Stimulated activated naive CD8-positive, alpha-beta T cell treated with anti-CD3 and anti-CD28 coated beads, Interleukin-15, Interleukin-2, amounts not matched to agents 100 ng/mL and 50 ng/mL, for 24 hours (primary cell): ENCODE measurements around the gene ZNF439.
"Not testable (repeated sequence)": the region's sequence is repeated elsewhere in the genome, so short reads cannot be mapped to it uniquely, and the experiment has no call there.

Source experiments
- H3K27ac Mint-ChIP-seq: one replicate; pipeline ENCODE4 v1.8.0; 2021; ENCODE audit warnings: mild to moderate bottlenecking, mixed read lengths
- H3K27me3 Mint-ChIP-seq: one replicate; pipeline ENCODE4 v1.8.0; 2021; ENCODE audit warnings: mixed read lengths
- H3K36me3 Mint-ChIP-seq: one replicate; pipeline ENCODE4 v1.8.0; 2021; ENCODE audit warnings: low read depth, mixed read lengths
- H3K4me1 Mint-ChIP-seq: one replicate; pipeline ENCODE4 v1.8.0; 2021; ENCODE audit warnings: low read depth, mixed read lengths
- H3K4me3 Mint-ChIP-seq: one replicate; pipeline ENCODE4 v1.8.0; 2021; ENCODE audit warnings: mild to moderate bottlenecking, mixed read lengths
- H3K9me3 Mint-ChIP-seq: one replicate; pipeline ENCODE4 v1.8.0; 2021; ENCODE audit warnings: mixed read lengths

The ZNF439 gene

GRCh38 chr19:11848200-11848593 lies 329 bp upstream of the ZNF439 start:
- Mint-ChIP-seq H3K4me3 (peak overlapping the region; percentile 85), H3K36me3 (peaks cover 17% of the 10 kb centered on the region), H3K9me3 (no peaks in the 10 kb centered on the region), H3K4me1 (peaks cover 30% of the 10 kb centered on the region), H3K27ac (no peak overlapping the region), H3K27me3 (no peaks in the 10 kb centered on the region)

DNA sequence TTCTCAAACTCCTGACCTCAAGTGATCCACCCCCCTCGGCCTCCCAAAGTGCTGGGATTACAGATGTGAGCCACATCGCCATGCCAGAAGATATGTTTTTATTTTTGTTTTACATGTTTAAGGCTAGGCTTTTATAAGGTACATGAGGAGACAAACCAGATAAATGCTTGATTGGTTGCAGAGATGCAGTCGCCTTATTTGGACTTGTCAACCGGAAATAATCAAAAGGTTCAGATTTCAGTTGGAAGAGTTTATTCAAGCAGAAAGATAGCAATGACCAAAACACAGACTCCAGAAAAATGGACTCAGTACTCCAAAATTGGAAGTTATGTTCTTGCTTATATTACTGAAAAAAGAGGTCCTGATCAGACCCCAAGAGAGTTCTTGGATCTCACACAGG lies 1.8 kb downstream of the ZNF439 start:
- Mint-ChIP-seq H3K4me1 (peaks cover 25% of the 10 kb centered on the region), H3K36me3 (peaks cover 33% of the 10 kb centered on the region)
- not testable (repeated sequence) for H3K27me3 Mint-ChIP-seq, H3K27ac Mint-ChIP-seq, H3K4me3 Mint-ChIP-seq, H3K9me3 Mint-ChIP-seq

GRCh38 chr19:11853358-11853757 lies 4.8 kb downstream of the ZNF439 start:
- no peak overlapping the region for H3K4me3 Mint-ChIP-seq
- peaks cover 55% of the 10 kb centered on the region for H3K36me3 Mint-ChIP-seq
- peaks cover 29% of the 10 kb centered on the region for H3K9me3 Mint-ChIP-seq
- no peaks in the 10 kb centered on the region for H3K27me3 Mint-ChIP-seq
- H3K27ac Mint-ChIP-seq, result no peak overlapping the region
- H3K4me1 Mint-ChIP-seq, result peaks cover 22% of the 10 kb centered on the region

DNA sequence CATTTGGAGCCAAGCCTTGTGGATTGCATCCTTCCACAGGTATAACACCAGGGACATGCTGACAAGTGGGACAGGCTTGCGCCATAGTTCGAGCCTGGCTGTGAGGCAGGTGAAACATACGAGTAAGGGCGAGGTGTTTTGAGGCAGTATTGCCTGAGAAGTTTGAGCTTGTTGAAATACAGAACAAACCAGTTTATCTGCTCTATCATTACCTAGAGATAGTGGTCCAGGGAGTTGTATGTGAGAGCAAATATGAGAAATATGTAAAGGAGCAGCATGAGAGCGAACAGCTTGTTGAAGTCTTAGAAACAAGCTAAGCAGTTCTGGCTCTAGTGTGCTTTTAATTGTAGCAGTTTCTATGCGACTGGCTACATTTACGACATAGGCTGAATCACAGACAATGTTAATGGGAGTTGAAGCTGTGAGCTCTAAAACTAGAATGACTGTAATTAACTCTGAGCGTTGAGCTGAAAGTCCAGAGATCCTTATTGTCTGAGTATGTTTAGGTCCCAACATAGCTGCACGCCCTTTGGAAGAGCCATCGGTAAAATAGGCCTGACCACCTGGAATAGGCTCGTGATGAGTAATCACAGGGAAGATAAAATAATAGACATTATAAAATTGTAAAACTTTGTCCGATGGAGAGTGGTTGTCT lies 8.2 kb downstream of the ZNF439 start:
- no peak overlapping the region for H3K4me3 Mint-ChIP-seq
- no peak overlapping the region for H3K27ac Mint-ChIP-seq
- H3K27me3 Mint-ChIP-seq, result no peaks in the 10 kb centered on the region
- H3K36me3 Mint-ChIP-seq, result peaks cover 74% of the 10 kb centered on the region
- peaks cover 48% of the 10 kb centered on the region for H3K9me3 Mint-ChIP-seq
- H3K4me1 Mint-ChIP-seq, result no peaks in the 10 kb centered on the region

GRCh38 chr19:11860721-11861120 lies 12.2 kb downstream of the ZNF439 start:
- no peaks in the 10 kb centered on the region for H3K4me1 Mint-ChIP-seq
- no peak overlapping the region for H3K4me3 Mint-ChIP-seq
- H3K27ac Mint-ChIP-seq, result no peak overlapping the region
- peaks cover 85% of the 10 kb centered on the region for H3K36me3 Mint-ChIP-seq
- H3K27me3 Mint-ChIP-seq, result no peaks in the 10 kb centered on the region
- H3K9me3 Mint-ChIP-seq, result peaks cover 48% of the 10 kb centered on the region

- H3K4me1 Mint-ChIP-seq, result no peaks in the 10 kb centered on the region
- H3K4me3 Mint-ChIP-seq, result no peak overlapping the region
- H3K27ac Mint-ChIP-seq, result no peak overlapping the region
- H3K9me3 Mint-ChIP-seq, result peaks cover 48% of the 10 kb centered on the region
- H3K27me3 Mint-ChIP-seq, result no peaks in the 10 kb centered on the region
- H3K36me3 Mint-ChIP-seq, result peaks cover 86% of the 10 kb centered on the region
Observed at GRCh38 chr19:11861301-11861700, 12.8 kb downstream of the ZNF439 start.

GRCh38 chr19:11867766-11868165 lies 19.2 kb downstream of the ZNF439 start:
- H3K27me3 Mint-ChIP-seq, H3K27ac Mint-ChIP-seq, H3K4me3 Mint-ChIP-seq, H3K4me1 Mint-ChIP-seq: not testable (repeated sequence)
- peaks cover 83% of the 10 kb centered on the region for H3K36me3 Mint-ChIP-seq
- peaks cover 59% of the 10 kb centered on the region for H3K9me3 Mint-ChIP-seq

DNA sequence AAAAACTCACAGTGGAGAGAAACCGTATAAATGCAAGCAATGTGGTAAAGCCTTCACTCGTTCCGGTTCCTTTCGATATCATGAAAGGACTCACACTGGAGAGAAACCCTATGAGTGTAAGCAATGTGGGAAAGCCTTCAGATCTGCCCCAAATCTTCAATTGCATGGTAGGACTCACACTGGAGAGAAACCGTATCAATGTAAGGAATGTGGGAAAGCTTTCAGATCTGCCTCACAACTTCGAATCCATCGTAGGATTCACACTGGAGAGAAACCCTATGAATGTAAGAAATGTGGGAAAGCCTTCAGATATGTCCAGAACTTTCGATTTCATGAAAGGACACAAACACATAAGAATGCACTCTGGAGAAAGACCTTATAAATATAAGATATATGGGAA lies 19.7 kb downstream of the ZNF439 start:
- no peak overlapping the region for H3K4me3 Mint-ChIP-seq
- peaks cover 80% of the 10 kb centered on the region for H3K36me3 Mint-ChIP-seq
- no peaks in the 10 kb centered on the region for H3K4me1 Mint-ChIP-seq
- no peak overlapping the region for H3K27ac Mint-ChIP-seq
- H3K9me3 Mint-ChIP-seq, result peaks cover 59% of the 10 kb centered on the region
- no peaks in the 10 kb centered on the region for H3K27me3 Mint-ChIP-seq

GRCh38 chr19:11872624-11873023 lies 24.1 kb downstream of the ZNF439 start:
- Mint-ChIP-seq H3K4me1 (no peaks in the 10 kb centered on the region), H3K9me3 (peaks cover 37% of the 10 kb centered on the region), H3K36me3 (peaks cover 37% of the 10 kb centered on the region), H3K4me3 (no peak overlapping the region), H3K27ac (no peak overlapping the region), H3K27me3 (no peaks in the 10 kb centered on the region)

- H3K4me1 Mint-ChIP-seq, result no peaks in the 10 kb centered on the region
- H3K27me3 Mint-ChIP-seq, result no peaks in the 10 kb centered on the region
- no peak overlapping the region for H3K4me3 Mint-ChIP-seq
- peaks cover 26% of the 10 kb centered on the region for H3K9me3 Mint-ChIP-seq
- H3K36me3 Mint-ChIP-seq, result peaks cover 25% of the 10 kb centered on the region
- H3K27ac Mint-ChIP-seq, result no peak overlapping the region
Observed at GRCh38 chr19:11873762-11874161, 25.2 kb downstream of the ZNF439 start.

- not testable (repeated sequence) for H3K27me3 Mint-ChIP-seq, H3K4me3 Mint-ChIP-seq, H3K36me3 Mint-ChIP-seq, H3K27ac Mint-ChIP-seq, H3K4me1 Mint-ChIP-seq, H3K9me3 Mint-ChIP-seq
Observed at GRCh38 chr19:11879687-11880266, 31.3 kb downstream of the ZNF439 start.

GRCh38 chr19:11880598-11880997 lies 32.1 kb downstream of the ZNF439 start:
- no peak overlapping the region for H3K4me3 Mint-ChIP-seq
- H3K27me3 Mint-ChIP-seq, result no peaks in the 10 kb centered on the region
- H3K9me3 Mint-ChIP-seq, result no peaks in the 10 kb centered on the region
- H3K4me1 Mint-ChIP-seq, result no peaks in the 10 kb centered on the region
- H3K36me3 Mint-ChIP-seq, result no peaks in the 10 kb centered on the region
- no peak overlapping the region for H3K27ac Mint-ChIP-seq

DNA sequence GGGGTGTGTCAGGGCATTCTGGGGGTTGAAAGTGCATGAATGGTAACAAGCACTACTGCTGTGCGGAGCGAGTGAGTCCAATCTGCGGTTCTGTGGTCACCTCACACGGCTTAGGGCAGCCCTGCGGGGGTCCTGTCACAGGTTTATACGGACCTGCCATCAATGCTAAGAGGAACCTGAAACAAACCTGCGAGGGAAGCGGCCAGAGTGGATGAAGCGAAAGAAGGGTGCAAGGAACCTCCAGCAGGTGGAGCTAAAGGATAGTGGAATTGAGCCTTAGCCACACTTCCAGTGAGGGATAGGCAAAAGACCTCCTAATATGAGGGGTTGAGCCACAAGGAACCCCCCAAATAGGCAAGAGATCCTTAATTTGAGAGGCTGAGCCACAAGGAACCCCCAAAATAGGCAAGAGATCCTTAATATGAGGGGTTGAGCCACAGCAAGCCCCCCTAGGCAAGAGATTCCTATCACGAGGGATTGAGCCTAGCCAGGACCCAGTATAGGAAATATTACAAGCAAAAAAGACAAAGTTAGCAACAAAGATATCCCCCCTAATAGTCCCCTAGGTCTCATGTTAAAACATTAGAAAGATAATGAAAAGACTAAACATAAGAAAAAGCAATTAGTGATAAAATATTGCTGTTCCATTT lies 32.8 kb downstream of the ZNF439 start:
- Mint-ChIP-seq H3K27ac (no peak overlapping the region), H3K27me3 (no peaks in the 10 kb centered on the region), H3K4me1 (no peaks in the 10 kb centered on the region), H3K36me3 (no peaks in the 10 kb centered on the region), H3K4me3 (no peak overlapping the region), H3K9me3 (peaks cover 2% of the 10 kb centered on the region)

GRCh38 chr19:11882606-11883005 lies 34.1 kb downstream of the ZNF439 start:
- Mint-ChIP-seq H3K4me1 (peaks cover 5% of the 10 kb centered on the region), H3K27ac (no peak overlapping the region), H3K4me3 (no peak overlapping the region), H3K27me3 (no peaks in the 10 kb centered on the region), H3K36me3 (no peaks in the 10 kb centered on the region), H3K9me3 (peaks cover 5% of the 10 kb centered on the region)

DNA sequence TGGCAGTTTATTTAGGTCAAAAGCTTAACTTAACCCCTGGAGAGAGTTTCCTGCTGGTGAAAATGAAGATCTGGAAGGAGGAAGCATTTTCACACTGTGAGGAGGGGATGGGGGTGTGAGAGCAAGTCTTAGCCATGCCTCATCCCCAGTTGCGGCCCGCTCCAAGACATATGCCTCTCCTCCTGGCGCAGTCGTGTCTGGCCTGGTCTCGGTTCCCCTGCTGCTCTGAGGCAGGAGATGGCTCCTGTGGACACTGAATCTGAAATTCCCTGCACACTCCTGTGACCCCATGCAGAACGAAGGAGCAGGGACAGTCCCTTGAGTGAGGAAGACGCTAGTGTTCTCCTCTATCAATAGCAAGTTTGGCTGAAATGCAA lies 38.7 kb downstream of the ZNF439 start:
- peaks cover 5% of the 10 kb centered on the region for H3K9me3 Mint-ChIP-seq
- H3K4me3 Mint-ChIP-seq, result peak overlapping the region; percentile 87
- no peak overlapping the region for H3K27ac Mint-ChIP-seq
- H3K27me3 Mint-ChIP-seq, result no peaks in the 10 kb centered on the region
- H3K36me3 Mint-ChIP-seq, result no peaks in the 10 kb centered on the region
- H3K4me1 Mint-ChIP-seq, result peaks cover 21% of the 10 kb centered on the region
